OCI-LY7 (cell line): ENCODE data around the gene PRLR.

Experiments used
- CTCF ChIP-seq: fragments of 200-600 bp; sonication (generic); conservative IDR thresholded peaks from 2 replicates; pipeline ENCODE4 v1.5.1; 2014; ENCODE audit warnings: mild to moderate bottlenecking, antibody characterized with exemption, low read length, moderate library complexity, mixed read lengths
- EZH2phosphoT487 ChIP-seq: fragments of 200-600 bp; sonication (generic); IDR thresholded peaks from 2 replicates; pipeline ENCODE4 v1.6.1; 2018; ENCODE audit warnings: low read depth, borderline replicate concordance, mild to moderate bottlenecking, mixed run types, antibody characterized with exemption, low read length, moderate library complexity, mixed read lengths

GRCh38 chr5:35001842-35002241, 228.4 kb downstream of the PRLR start:
- TF ChIP-seq CTCF (no peak), EZH2phosphoT487 (no peak)
